Islet of Langerhans (tissue), 1 donor: ENCODE results near the gene NFASC.

Experiments
- FAIRE-seq: peaks from one replicate; lab custom pipeline; 2011; peaks lifted over from hg19 to GRCh38; lab: Jason Lieb, UNC

NFASC gene

GRCh38 chr1:204889681-204890383 lies 19.2 kb downstream of the NFASC start:
- FAIRE-seq, result peak; percentile 91

GRCh38 chr1:204891860-204892259 lies 21.2 kb downstream of the NFASC start:
- FAIRE-seq, result no peak

- no peak for FAIRE-seq
These were observed 23.4 kb downstream of the NFASC start for GRCh38 chr1:204894031-204894430.

- FAIRE-seq, result no peak
These were observed 23.9 kb downstream of the NFASC start for GRCh38 chr1:204894606-204895005.

- FAIRE-seq, result no peak
These were observed 25.4 kb downstream of the NFASC start for GRCh38 chr1:204896023-204896422.

GRCh38 chr1:204896787-204897469 lies 26.3 kb downstream of the NFASC start:
- FAIRE-seq, result no peak

GRCh38 chr1:204900721-204901120 lies 30.1 kb downstream of the NFASC start:
- FAIRE-seq, result no peak

- FAIRE-seq, result no peak
These were observed 32.0 kb downstream of the NFASC start for GRCh38 chr1:204902671-204903070.

GRCh38 chr1:204904228-204904810 lies 33.7 kb downstream of the NFASC start:
- peak; percentile 47 for FAIRE-seq

- FAIRE-seq, result no peak
These were observed 38.4 kb downstream of the NFASC start for GRCh38 chr1:204909109-204909508.

- no peak for FAIRE-seq
These were observed 45.3 kb downstream of the NFASC start for GRCh38 chr1:204915861-204916495.

- FAIRE-seq, result no peak
These were observed 47.1 kb downstream of the NFASC start for GRCh38 chr1:204917802-204918201.

- no peak for FAIRE-seq
These were observed 49.8 kb downstream of the NFASC start for GRCh38 chr1:204920511-204920910.

GRCh38 chr1:204920967-204921366 lies 50.3 kb downstream of the NFASC start:
- no peak for FAIRE-seq

GRCh38 chr1:204921855-204922516 lies 51.3 kb downstream of the NFASC start:
- no peak for FAIRE-seq

- FAIRE-seq, result no peak
These were observed 52.5 kb downstream of the NFASC start for GRCh38 chr1:204923201-204923600.

- FAIRE-seq, result no peak
These were observed 53.0 kb downstream of the NFASC start for GRCh38 chr1:204923626-204924012.

GRCh38 chr1:204924013-204924759 lies 53.5 kb downstream of the NFASC start:
- FAIRE-seq, result no peak

GRCh38 chr1:204925701-204926100 lies 55.0 kb downstream of the NFASC start:
- FAIRE-seq, result no peak

GRCh38 chr1:204927673-204928641 lies 57.3 kb downstream of the NFASC start:
- FAIRE-seq, result no peak
